Neural cell (in vitro differentiated cells): Measurements from ENCODE around the gene PRKCZ. TPM values are rescaled to one million over a fixed set of nuclear protein-coding genes. Genes with fewer than 3 reads are reported as not detected.

Experiments used
- H2AFZ ChIP-seq: fragments of 200-600, 300-800 bp; sonication (generic), shearing (Covaris generic); 2 replicates; pipeline ENCODE4 v1.6.0; 2014; ENCODE audit warnings: low read depth, mild to moderate bottlenecking, antibody characterized with exemption, low read length, moderate library complexity
- H3F3A ChIP-seq: fragments of 200-600 bp; shearing (Covaris generic); 2 replicates; pipeline ENCODE4 v1.6.1; 2016; ENCODE audit warnings: mild to moderate bottlenecking, moderate library complexity, mixed read lengths, antibody characterized with exemption, low read length; ENCODE audit not compliant: insufficient read depth, poor library complexity, severe bottlenecking
- H3K27ac ChIP-seq: fragments of 200-600, 300-800 bp; sonication (generic), shearing (Covaris generic); 2 replicates; pipeline ENCODE4 v1.5.1; 2014; ENCODE audit warnings: mild to moderate bottlenecking, low read length, moderate library complexity
- H3K27me3 ChIP-seq: fragments of 300-800, 200-600 bp; sonication (generic), shearing (Covaris generic); 2 replicates; pipeline ENCODE4 v1.6.0; 2014; ENCODE audit warnings: mild to moderate bottlenecking, low read depth, low read length, moderate library complexity; ENCODE audit not compliant: insufficient read depth
- H3K36me3 ChIP-seq: fragments of 300-800, 200-600 bp; sonication (generic), shearing (Covaris generic); 2 replicates; pipeline ENCODE4 v1.5.1; 2014; ENCODE audit warnings: mild to moderate bottlenecking, antibody characterized with exemption, low read length, moderate library complexity; ENCODE audit not compliant: insufficient read depth
- H3K4me2 ChIP-seq: fragments of 300-800, 200-600 bp; sonication (generic), shearing (Covaris generic); 2 replicates; pipeline ENCODE4 v1.6.0; 2014; ENCODE audit warnings: mild to moderate bottlenecking, low read length
- H3K4me3 ChIP-seq: fragments of 300-800, 200-600 bp; sonication (generic), shearing (Covaris generic); 2 replicates; pipeline ENCODE4 v1.5.1; 2014; ENCODE audit warnings: mild to moderate bottlenecking, low read length, moderate library complexity
- H3K79me2 ChIP-seq: fragments of 200-600 bp; shearing (Covaris generic); replicated peaks from 2 replicates; pipeline ENCODE4 v1.6.0; 2014; ENCODE audit warnings: mild to moderate bottlenecking, low read length, moderate library complexity; ENCODE audit not compliant: insufficient read depth
- H3K9ac ChIP-seq: fragments of 300-800, 200-600 bp; sonication (generic), shearing (Covaris generic); 2 replicates; pipeline ENCODE4 v1.6.1; 2016; ENCODE audit warnings: mild to moderate bottlenecking, low read length, mixed read lengths
- H3K9me2 ChIP-seq: fragments of 200-600 bp; shearing (Covaris generic); 2 replicates; pipeline ENCODE4 v1.6.1; 2016; ENCODE audit warnings: mild to moderate bottlenecking, low read length, mixed read lengths; ENCODE audit not compliant: insufficient read depth
- H3K9me3 ChIP-seq: fragments of 200-600, 300-800 bp; sonication (generic), shearing (Covaris generic); 2 replicates; pipeline ENCODE4 v1.6.1; 2016; ENCODE audit warnings: mild to moderate bottlenecking, mixed run types, low read length, moderate library complexity, mixed read lengths
- H4K20me1 ChIP-seq: fragments of 200-600 bp; shearing (Covaris generic); 2 replicates; pipeline ENCODE4 v1.6.1; 2016; ENCODE audit warnings: mild to moderate bottlenecking, mixed run types; ENCODE audit not compliant: insufficient read depth
- CTCF ChIP-seq: fragments of 450-650 bp; IDR thresholded peaks from 2 replicates; pipeline ENCODE4 v1.5.1; 2014; ENCODE audit warnings: antibody characterized with exemption, mild to moderate bottlenecking, moderate library complexity; ENCODE audit not compliant: poor library complexity, severe bottlenecking
- EP300 ChIP-seq: fragments of 450-650 bp; conservative IDR thresholded peaks from 2 replicates; pipeline ENCODE4 v1.6.1; 2014; ENCODE audit warnings: antibody characterized with exemption, mild to moderate bottlenecking, moderate library complexity; ENCODE audit not compliant: poor library complexity, severe bottlenecking
- EZH2 ChIP-seq: fragments of 200-600, 300-800 bp; shearing (Covaris generic), sonication (generic); IDR thresholded peaks from 2 replicates; pipeline ENCODE4 v1.6.1; 2014; ENCODE audit warnings: antibody characterized with exemption, low read length, borderline replicate concordance, mild to moderate bottlenecking; ENCODE audit not compliant: insufficient read depth, poor library complexity, severe bottlenecking
- MXI1 ChIP-seq: fragments of 450-650 bp; conservative IDR thresholded peaks from 2 replicates; pipeline ENCODE4 v1.6.1; 2014; ENCODE audit warnings: antibody characterized with exemption, mild to moderate bottlenecking; ENCODE audit not compliant: poor library complexity, severe bottlenecking
- POLR2AphosphoS5 ChIP-seq: IDR thresholded peaks from 2 replicates; pipeline ENCODE4 v1.6.1; 2012
- RAD21 ChIP-seq: fragments of 450-650 bp; conservative IDR thresholded peaks from 2 replicates; pipeline ENCODE4 v1.6.1; 2014; ENCODE audit warnings: antibody characterized with exemption, mild to moderate bottlenecking, moderate library complexity
- SMC3 ChIP-seq: fragments of 450-650 bp; conservative IDR thresholded peaks from 2 replicates; pipeline ENCODE4 v1.6.1; 2014; ENCODE audit warnings: antibody characterized with exemption, mild to moderate bottlenecking, moderate library complexity; ENCODE audit not compliant: poor library complexity
- TAF1 ChIP-seq: IDR thresholded peaks from 2 replicates; pipeline ENCODE4 v1.6.1; 2012; ENCODE audit warnings: low read depth
- polyA plus RNA-seq: library from polyadenylated mRNA; depleted of rRNA; stranded (reverse); fragments of >200 nt; gene quantifications from 2 replicates; pipeline ENCODE4 v1.2.3, GENCODE V29; 2014
- TF ChIP-seq, protein P1 (sequence below): IDR thresholded peaks from 2 replicates; pipeline ENCODE4 v1.6.1; 2012; ENCODE audit warnings: borderline replicate concordance

PRKCZ gene
- polyA plus RNA-seq, 1 donor from 2014 or later = 54.9 TPM

GRCh38 chr1:2176615-2177014 lies 126.4 kb downstream of the PRKCZ start:
- no peak overlapping the region for H3K27ac ChIP-seq
- TF ChIP-seq EP300 = no peak
- no peak for TF ChIP-seq EZH2
- TF ChIP-seq SMC3 = no peak
- TF ChIP-seq TAF1 = no peak
- TF ChIP-seq MXI1 = no peak
- TF ChIP-seq, protein P1, sequence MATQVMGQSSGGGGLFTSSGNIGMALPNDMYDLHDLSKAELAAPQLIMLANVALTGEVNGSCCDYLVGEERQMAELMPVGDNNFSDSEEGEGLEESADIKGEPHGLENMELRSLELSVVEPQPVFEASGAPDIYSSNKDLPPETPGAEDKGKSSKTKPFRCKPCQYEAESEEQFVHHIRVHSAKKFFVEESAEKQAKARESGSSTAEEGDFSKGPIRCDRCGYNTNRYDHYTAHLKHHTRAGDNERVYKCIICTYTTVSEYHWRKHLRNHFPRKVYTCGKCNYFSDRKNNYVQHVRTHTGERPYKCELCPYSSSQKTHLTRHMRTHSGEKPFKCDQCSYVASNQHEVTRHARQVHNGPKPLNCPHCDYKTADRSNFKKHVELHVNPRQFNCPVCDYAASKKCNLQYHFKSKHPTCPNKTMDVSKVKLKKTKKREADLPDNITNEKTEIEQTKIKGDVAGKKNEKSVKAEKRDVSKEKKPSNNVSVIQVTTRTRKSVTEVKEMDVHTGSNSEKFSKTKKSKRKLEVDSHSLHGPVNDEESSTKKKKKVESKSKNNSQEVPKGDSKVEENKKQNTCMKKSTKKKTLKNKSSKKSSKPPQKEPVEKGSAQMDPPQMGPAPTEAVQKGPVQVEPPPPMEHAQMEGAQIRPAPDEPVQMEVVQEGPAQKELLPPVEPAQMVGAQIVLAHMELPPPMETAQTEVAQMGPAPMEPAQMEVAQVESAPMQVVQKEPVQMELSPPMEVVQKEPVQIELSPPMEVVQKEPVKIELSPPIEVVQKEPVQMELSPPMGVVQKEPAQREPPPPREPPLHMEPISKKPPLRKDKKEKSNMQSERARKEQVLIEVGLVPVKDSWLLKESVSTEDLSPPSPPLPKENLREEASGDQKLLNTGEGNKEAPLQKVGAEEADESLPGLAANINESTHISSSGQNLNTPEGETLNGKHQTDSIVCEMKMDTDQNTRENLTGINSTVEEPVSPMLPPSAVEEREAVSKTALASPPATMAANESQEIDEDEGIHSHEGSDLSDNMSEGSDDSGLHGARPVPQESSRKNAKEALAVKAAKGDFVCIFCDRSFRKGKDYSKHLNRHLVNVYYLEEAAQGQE = no peak
- no peak for TF ChIP-seq CTCF
- TF ChIP-seq RAD21 = no peak
- no peak for TF ChIP-seq POLR2AphosphoS5
- H3K9ac ChIP-seq = no peak overlapping the region
- H3F3A ChIP-seq = no peaks in the 10 kb centered on the region
- H4K20me1 ChIP-seq = no peaks in the 10 kb centered on the region
- no peaks in the 10 kb centered on the region for H3K36me3 ChIP-seq
- H3K4me2 ChIP-seq = no peak overlapping the region
- no peaks in the 10 kb centered on the region for H3K27me3 ChIP-seq
- H3K79me2 ChIP-seq = no peaks in the 10 kb centered on the region
- no peaks in the 10 kb centered on the region for H3K9me2 ChIP-seq
- no peak overlapping the region for H3K4me3 ChIP-seq
- no peak overlapping the region for H2AFZ ChIP-seq
- H3K9me3 ChIP-seq = no peaks in the 10 kb centered on the region

- TF ChIP-seq, protein P1 = no peak
- no peak for TF ChIP-seq CTCF
- no peak for TF ChIP-seq SMC3
- TF ChIP-seq EP300 = no peak
- H3K27ac ChIP-seq = no peak overlapping the region
- H3K9me3 ChIP-seq = no peaks in the 10 kb centered on the region
Measured at GRCh38 chr1:2177541-2177940, 127.3 kb downstream of the PRKCZ start.

More at GRCh38 chr1:2177541-2177940, 127.3 kb downstream of the PRKCZ start:
- H3K36me3 ChIP-seq = no peaks in the 10 kb centered on the region
- no peaks in the 10 kb centered on the region for H3K27me3 ChIP-seq
- no peaks in the 10 kb centered on the region for H3K9me2 ChIP-seq
- H3K79me2 ChIP-seq = no peaks in the 10 kb centered on the region
- H3F3A ChIP-seq = no peaks in the 10 kb centered on the region
- H3K4me3 ChIP-seq = no peak overlapping the region
- no peak overlapping the region for H3K4me2 ChIP-seq
- H4K20me1 ChIP-seq = no peaks in the 10 kb centered on the region
- H3K9ac ChIP-seq = no peak overlapping the region
- no peak overlapping the region for H2AFZ ChIP-seq
